Lung (tissue), 12 donors: ENCODE measurements around the gene MBOAT1. TPM values are rescaled to one million over a fixed set of nuclear protein-coding genes. Genes with fewer than 3 reads are reported as not detected.

Experiments used
- ATAC-seq: fragments of 200-7000 bp; cut with Tn5 transposase; one replicate; pipeline ENCODE4 v1.9.1; 2020; ENCODE audit warnings: moderate number of reproducible peaks; ENCODE audit not compliant: insufficient read depth, low FRiP score
- DNase-seq, 3 donors: peaks; one replicate each; pipeline ENCODE4 v3.0.0-alpha.2; 2013 to 2017
- H3K27ac ChIP-seq, 2 donors: one replicate each; pipeline ENCODE4 v1.5.1; 2013; ENCODE audit warnings: mild to moderate bottlenecking in 2 of 2, moderate library complexity in 2 of 2, control low read depth in 1 of 2, inconsistent platforms in 1 of 2, low read depth in 1 of 2, low read length in 1 of 2
- H3K27me3 ChIP-seq, 3 donors: one replicate each; pipeline ENCODE4 v1.5.1; 2013; ENCODE audit warnings: low read length in 2 of 3; ENCODE audit not compliant: control insufficient read depth in 3 of 3, insufficient read depth in 3 of 3
- H3K36me3 ChIP-seq, 4 donors: one replicate each; pipeline ENCODE4 v1.5.1; 2013; ENCODE audit warnings: low read length in 4 of 4, mild to moderate bottlenecking in 1 of 4, moderate library complexity in 1 of 4; ENCODE audit not compliant: control insufficient read depth in 4 of 4, insufficient read depth in 4 of 4
- H3K4me1 ChIP-seq, 5 donors: one replicate each; pipeline ENCODE4 v1.5.1; 2013; ENCODE audit warnings: low read length in 5 of 5, mild to moderate bottlenecking in 2 of 5, moderate library complexity in 1 of 5; ENCODE audit not compliant: control insufficient read depth in 5 of 5, insufficient read depth in 5 of 5
- H3K4me3 ChIP-seq: one replicate; pipeline ENCODE4 v1.5.1; 2013; ENCODE audit warnings: mild to moderate bottlenecking, control low read depth, moderate library complexity
- H3K9ac ChIP-seq, 2 donors: one replicate each; pipeline ENCODE4 v1.5.1; 2013; ENCODE audit warnings: low read length in 2 of 2, control low read depth in 1 of 2; ENCODE audit not compliant: insufficient read depth in 1 of 2
- H3K9me3 ChIP-seq, 4 donors: one replicate each; pipeline ENCODE4 v1.5.1; 2013; ENCODE audit warnings: low read length in 3 of 4, mild to moderate bottlenecking in 1 of 4, moderate library complexity in 1 of 4; ENCODE audit not compliant: control insufficient read depth in 4 of 4, insufficient read depth in 3 of 4
- CTCF ChIP-seq: IDR thresholded peaks from 2 replicates; pipeline ENCODE4 v1.5.1; 2012; ENCODE audit warnings: mild to moderate bottlenecking; ENCODE audit errors: control extremely low read depth, extremely low read depth
- WGBS, 2 donors: extraction: QIAGEN DNeasy Blood & Tissue Kit; methylation state at CpG; one replicate each; pipeline ENCODE4 v1.1.7; 2013; 5-methylcytosine and 5-hydroxymethylcytosine counted together
- polyA plus RNA-seq, 2 donors: library from polyadenylated mRNA; stranded (reverse); fragments of 200-250 nt; gene quantifications; one replicate each; pipeline ENCODE4 v1.2.1, GENCODE V29; 2013
- total RNA-seq, 2 donors: library from RNA; depleted of rRNA in 1 of 2; stranded (reverse); fragments of >200 nt in 1 of 2; gene quantifications; one replicate each; pipeline ENCODE4 v1.2.1, GENCODE V29; 2014 to 2021
- donor health status: control.
- donor health status: control.
- donor health status: Bipolar disorder and iron deficiency.
- donor health status: healthy.
- donor health status: DM: yes; HTN: yes; CAD: no.

MBOAT1 gene
- total and polyA plus RNA-seq, 4 donors, result 2.3 to 27.4 (median 8.7) TPM

GRCh38 chr6:20092071-20092566, 120.2 kb downstream of the MBOAT1 start:
- ATAC-seq, result no peak

GRCh38 chr6:20086992-20087391, 125.3 kb downstream of the MBOAT1 start:
- H3K4me1 ChIP-seq, result no peaks in the 10 kb centered on the region
- TF ChIP-seq CTCF, result no peak
- no peaks in the 10 kb centered on the region for H3K27me3 ChIP-seq
- peaks cover 0 to 6% (median 0%) of the 10 kb centered on the region in 4 donors for H3K9me3 ChIP-seq
- H3K4me3 ChIP-seq, result no peak overlapping the region
- no peaks in the 10 kb centered on the region for H3K36me3 ChIP-seq
- no peak for DNase-seq
- ATAC-seq, result no peak
- no peak overlapping the region for H3K27ac ChIP-seq
- H3K9ac ChIP-seq, result no peak overlapping the region

More at GRCh38 chr6:20092071-20092566, 120.2 kb downstream of the MBOAT1 start:
- Histone ChIP-seq H3K9me3 (peaks cover 0 to 4% (median 0%) of the 10 kb centered on the region in 4 donors), H3K9ac (no peak overlapping the region), H3K36me3 (no peaks in the 10 kb centered on the region), H3K4me1 (no peaks in the 10 kb centered on the region), H3K27me3 (no peaks in the 10 kb centered on the region), H3K4me3 (no peak overlapping the region), H3K27ac (no peak overlapping the region)
- peak in 2 of 3 donors; percentile 72 to 76 for DNase-seq
- WGBS, 2 donors, result 0 to 20% methylated on average over 1 of the region's 1 CpG
- TF ChIP-seq CTCF, result peak; percentile 32

- Histone ChIP-seq H3K36me3 (no peaks in the 10 kb centered on the region), H3K27ac (no peak overlapping the region), H3K4me3 (no peak overlapping the region), H3K9me3 (peaks cover 0 to 6% (median 0%) of the 10 kb centered on the region in 4 donors), H3K27me3 (no peaks in the 10 kb centered on the region), H3K9ac (no peak overlapping the region), H3K4me1 (no peaks in the 10 kb centered on the region)
- no peak for TF ChIP-seq CTCF
- no peak for ATAC-seq
- WGBS, 2 donors, result 63 to 68% methylated on average over 2 of the region's 2 CpGs
- no peak for DNase-seq
Observed at GRCh38 chr6:20085817-20086216, 126.5 kb downstream of the MBOAT1 start.

GRCh38 chr6:20084411-20084810, 127.9 kb downstream of the MBOAT1 start:
- Histone ChIP-seq H3K27me3 (no peaks in the 10 kb centered on the region), H3K4me3 (no peak overlapping the region), H3K9me3 (peaks cover 0 to 6% (median 0%) of the 10 kb centered on the region in 4 donors), H3K36me3 (no peaks in the 10 kb centered on the region), H3K9ac (no peak overlapping the region), H3K4me1 (no peaks in the 10 kb centered on the region), H3K27ac (no peak overlapping the region)
- DNase-seq (no peak), ATAC-seq (no peak)
- TF ChIP-seq CTCF, result no peak
